C4-2B (cell line): ENCODE data around the gene DNAJC1.

ENCODE experiments used
- H3K27ac ChIP-seq: fragments of 450-650 bp; 2 replicates; pipeline ENCODE4 v1.5.1; 2017
- ZFX ChIP-seq: fragments of 450-650 bp; IDR thresholded peaks from 2 replicates; pipeline ENCODE4 v1.6.1; 2017
- TF ChIP-seq, protein P1 (sequence below): fragments of 450-650 bp; conservative IDR thresholded peaks from 2 replicates; pipeline ENCODE4 v1.5.1; 2017; ENCODE audit warnings: mild to moderate bottlenecking

The DNAJC1 gene

GRCh38 chr10:21832821-21833130 is 170.8 kb downstream of the DNAJC1 start:
- TF ChIP-seq, protein P1, sequence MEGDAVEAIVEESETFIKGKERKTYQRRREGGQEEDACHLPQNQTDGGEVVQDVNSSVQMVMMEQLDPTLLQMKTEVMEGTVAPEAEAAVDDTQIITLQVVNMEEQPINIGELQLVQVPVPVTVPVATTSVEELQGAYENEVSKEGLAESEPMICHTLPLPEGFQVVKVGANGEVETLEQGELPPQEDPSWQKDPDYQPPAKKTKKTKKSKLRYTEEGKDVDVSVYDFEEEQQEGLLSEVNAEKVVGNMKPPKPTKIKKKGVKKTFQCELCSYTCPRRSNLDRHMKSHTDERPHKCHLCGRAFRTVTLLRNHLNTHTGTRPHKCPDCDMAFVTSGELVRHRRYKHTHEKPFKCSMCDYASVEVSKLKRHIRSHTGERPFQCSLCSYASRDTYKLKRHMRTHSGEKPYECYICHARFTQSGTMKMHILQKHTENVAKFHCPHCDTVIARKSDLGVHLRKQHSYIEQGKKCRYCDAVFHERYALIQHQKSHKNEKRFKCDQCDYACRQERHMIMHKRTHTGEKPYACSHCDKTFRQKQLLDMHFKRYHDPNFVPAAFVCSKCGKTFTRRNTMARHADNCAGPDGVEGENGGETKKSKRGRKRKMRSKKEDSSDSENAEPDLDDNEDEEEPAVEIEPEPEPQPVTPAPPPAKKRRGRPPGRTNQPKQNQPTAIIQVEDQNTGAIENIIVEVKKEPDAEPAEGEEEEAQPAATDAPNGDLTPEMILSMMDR: no peak
- no peak for TF ChIP-seq ZFX
- no peak overlapping the region for H3K27ac ChIP-seq

DNA sequence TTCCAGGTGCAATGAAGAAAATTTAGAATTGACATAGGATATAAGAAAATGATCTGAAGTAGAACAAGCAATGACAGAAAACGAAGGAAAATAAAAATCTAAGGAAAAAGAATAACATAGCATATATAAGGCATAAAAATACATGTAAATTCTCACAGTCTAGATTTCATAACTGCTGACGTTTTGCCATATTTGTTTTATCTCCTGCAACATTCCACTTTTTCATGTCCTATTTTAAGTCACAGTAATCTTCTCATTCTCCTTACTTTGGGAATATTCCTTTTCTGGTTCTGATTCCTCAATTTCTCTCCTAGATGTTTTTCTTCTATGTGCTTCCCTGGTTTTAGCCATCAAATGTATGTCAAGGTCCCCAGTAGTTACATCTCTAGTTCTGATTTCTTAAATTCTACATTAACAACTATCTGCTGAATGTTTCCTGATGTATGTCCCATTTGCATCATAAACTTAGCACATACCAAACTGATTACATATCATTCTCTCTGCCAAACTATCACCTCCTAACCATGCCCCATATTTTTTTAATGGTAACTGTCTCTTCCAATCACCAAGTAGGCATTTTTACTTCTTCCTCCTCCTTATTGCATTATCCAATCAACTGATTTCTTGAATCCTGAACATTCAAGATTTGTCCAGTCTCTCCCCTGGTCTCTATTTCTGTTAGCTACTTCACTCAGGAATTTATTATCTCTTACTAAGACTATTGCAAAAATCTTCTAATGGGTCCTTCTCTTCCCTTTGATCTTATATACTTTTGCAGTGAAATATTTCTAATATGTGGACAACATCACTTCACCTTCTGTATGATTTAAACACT is 171.3 kb downstream of the DNAJC1 start:
- no peak for TF ChIP-seq ZFX
- TF ChIP-seq, protein P1: no peak
- H3K27ac ChIP-seq: no peak overlapping the region

GRCh38 chr10:21830037-21830436 is 173.5 kb downstream of the DNAJC1 start:
- H3K27ac ChIP-seq: no peak overlapping the region
- TF ChIP-seq ZFX: no peak
- TF ChIP-seq, protein P1: no peak

DNA sequence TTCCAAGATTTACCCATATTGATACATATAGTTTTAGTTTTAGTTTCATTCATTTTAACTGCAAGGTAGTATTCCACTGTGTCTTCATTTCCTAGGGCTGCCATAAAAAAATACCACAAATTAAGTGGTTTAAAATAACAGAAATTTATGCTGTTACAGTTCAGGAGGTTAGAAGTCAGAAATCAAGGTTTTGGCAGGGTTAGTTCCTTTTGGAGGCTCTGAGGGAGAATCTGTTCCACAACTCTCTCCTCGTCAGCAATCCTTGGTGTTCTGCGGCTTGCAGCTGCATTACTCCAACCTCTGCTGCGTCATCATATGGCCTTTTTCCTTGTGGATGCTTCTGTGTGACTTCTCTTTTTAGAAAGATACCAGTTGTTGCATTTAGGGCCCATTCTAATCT is 176.2 kb downstream of the DNAJC1 start:
- TF ChIP-seq ZFX: no peak
- TF ChIP-seq, protein P1: no peak
- H3K27ac ChIP-seq: no peak overlapping the region

GRCh38 chr10:21826725-21827124 is 176.8 kb downstream of the DNAJC1 start:
- H3K27ac ChIP-seq: no peak overlapping the region
- TF ChIP-seq, protein P1: no peak
- no peak for TF ChIP-seq ZFX

DNA sequence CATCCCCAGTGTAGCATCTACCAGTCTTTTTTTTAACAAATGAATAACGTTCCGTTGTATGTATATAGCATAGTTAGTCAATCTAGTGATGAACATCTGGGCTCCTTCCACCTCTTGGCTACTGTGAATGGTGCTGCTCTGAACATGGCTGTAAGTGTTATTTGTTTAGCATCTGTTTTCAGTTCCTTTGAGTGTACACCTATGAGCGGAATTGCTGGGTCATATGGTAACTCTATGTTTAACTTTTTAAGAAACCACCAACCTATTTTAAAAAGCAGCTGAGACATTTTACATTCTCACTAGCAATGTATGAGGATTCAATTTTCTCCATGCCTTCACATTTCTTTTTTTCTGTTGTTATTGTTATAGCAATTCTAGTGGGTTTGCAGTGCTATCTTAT is 178.2 kb downstream of the DNAJC1 start:
- no peak for TF ChIP-seq ZFX
- TF ChIP-seq, protein P1: no peak
- no peak overlapping the region for H3K27ac ChIP-seq

DNA sequence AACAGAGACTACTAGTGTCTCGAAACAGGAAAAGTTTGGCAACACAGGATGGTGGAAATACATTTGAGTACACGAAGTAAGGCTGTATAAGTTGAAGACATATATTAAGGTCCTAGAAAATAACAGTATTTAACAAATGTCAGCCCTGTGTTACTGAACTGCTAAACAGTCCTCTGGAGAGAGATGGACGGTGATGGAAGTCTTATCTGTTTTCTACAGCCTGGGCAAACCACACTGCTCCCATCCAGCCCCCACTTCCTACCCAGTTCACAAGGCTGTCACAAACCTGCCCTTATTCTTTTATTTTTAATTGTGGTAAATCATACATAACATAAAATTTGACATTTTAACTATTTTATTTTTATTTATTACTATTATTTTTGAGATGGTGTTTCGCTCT is 179.1 kb downstream of the DNAJC1 start:
- no peak for TF ChIP-seq ZFX
- TF ChIP-seq, protein P1: no peak
- no peak overlapping the region for H3K27ac ChIP-seq
